Left ventricle myocardium inferior (tissue), 1 donor: ENCODE data around the gene TMEM150B. TPM values are rescaled to one million over a fixed set of nuclear protein-coding genes. Genes with fewer than 3 reads are reported as not detected.

ENCODE experiments used
- DNase-seq: peaks from one replicate; pipeline ENCODE4 v3.0.0-alpha.2; 2020
- H3K27ac ChIP-seq: fragments of 200-600 bp; replicated peaks from 2 replicates; pipeline ENCODE4 v1.8.0; 2021
- H3K27me3 ChIP-seq: fragments of 200-600 bp; 2 replicates; pipeline ENCODE4 v1.8.0; 2021; ENCODE audit warnings: low read depth
- H3K36me3 ChIP-seq: fragments of 200-600 bp; 2 replicates; pipeline ENCODE4 v1.8.0; 2021
- H3K4me1 ChIP-seq: fragments of 200-600 bp; 2 replicates; pipeline ENCODE4 v1.8.0; 2021
- H3K4me3 ChIP-seq: fragments of 200-600 bp; 2 replicates; pipeline ENCODE4 v1.8.0; 2021; ENCODE audit warnings: mild to moderate bottlenecking, moderate library complexity
- H3K9me3 ChIP-seq: fragments of 200-600 bp; replicated peaks from 2 replicates; pipeline ENCODE4 v1.8.0; 2021
- CTCF ChIP-seq: fragments of 200-600 bp; IDR thresholded peaks from 2 replicates; pipeline ENCODE4 v1.8.0; 2021; ENCODE audit warnings: antibody characterized with exemption, mild to moderate bottlenecking, borderline replicate concordance
- intact Hi-C: fragments of 100-400 bp; cut with micrococcal nuclease; formaldehyde crosslinking; loops from one replicate; pipeline ENCODE4 v1.11.0; 2022
- total RNA-seq: library from RNA; stranded (reverse); fragmentation: NEBNext Ultra II Directional; extraction: Animal tissue kit (Norgen Biotek cat#: 25700); gene quantifications from one replicate; pipeline ENCODE4 v1.2.1, GENCODE V29; 2021
- donor health status: DM: no; HTN: yes; CAD: no; lungs with severe emphysema.

Gene TMEM150B
- total RNA-seq, 1 donor from 2014 or later, result 2.0 TPM

GRCh38 chr19:55358943-55359908, 34.1 kb upstream of the TMEM150B start:
- H3K27ac ChIP-seq, result no peak overlapping the region
- no peak for TF ChIP-seq CTCF

GRCh38 chr19:55358493-55358892, 33.4 kb upstream of the TMEM150B start:
- no peaks in the 10 kb centered on the region for H3K36me3 ChIP-seq
- intact Hi-C loops, result no loop called here
- peaks cover 76% of the 10 kb centered on the region for H3K27me3 ChIP-seq
- H3K27ac ChIP-seq, result no peak overlapping the region
- TF ChIP-seq CTCF, result no peak
- no peak for DNase-seq
- H3K9me3 ChIP-seq, result no peaks in the 10 kb centered on the region
- H3K4me1 ChIP-seq, result peaks cover 14% of the 10 kb centered on the region
- no peak overlapping the region for H3K4me3 ChIP-seq

More at GRCh38 chr19:55358943-55359908, 34.1 kb upstream of the TMEM150B start:
- intact Hi-C loops, result no loop called here
- peaks cover 70% of the 10 kb centered on the region for H3K27me3 ChIP-seq
- H3K4me3 ChIP-seq, result no peak overlapping the region
- DNase-seq, result no peak
- peaks cover 6% of the 10 kb centered on the region for H3K4me1 ChIP-seq
- no peaks in the 10 kb centered on the region for H3K9me3 ChIP-seq
- no peaks in the 10 kb centered on the region for H3K36me3 ChIP-seq

DNA sequence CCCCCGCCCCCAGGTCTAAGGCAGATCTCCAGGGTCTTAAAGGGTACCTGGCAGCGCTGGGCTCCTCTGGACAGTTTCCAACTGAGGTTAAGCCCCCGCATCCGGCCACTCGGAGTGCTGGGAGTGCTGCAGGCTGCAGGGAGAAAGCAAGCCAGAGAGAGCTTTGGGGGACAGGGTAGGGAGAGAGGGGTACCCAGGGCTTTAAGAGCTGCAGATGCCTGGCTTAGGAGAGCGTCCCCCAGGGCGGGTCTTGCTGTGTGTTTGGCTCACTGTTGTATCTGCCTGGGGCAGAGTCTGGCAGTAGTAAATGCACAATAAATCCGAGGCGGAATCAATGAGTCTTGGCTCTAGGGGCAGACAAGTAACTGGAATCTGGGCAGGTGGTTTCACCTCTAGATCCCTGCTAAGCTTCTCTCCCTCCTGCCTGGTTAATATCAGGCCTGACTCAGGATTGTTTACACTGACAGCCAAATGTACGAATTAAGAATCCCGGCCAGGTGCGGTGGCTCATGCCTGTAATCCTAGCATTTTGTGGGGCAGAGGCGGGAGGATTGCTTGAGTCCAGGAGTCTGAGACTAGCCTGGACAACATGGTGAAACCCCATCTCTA, 30.2 kb upstream of the TMEM150B start:
- H3K9me3 ChIP-seq, result no peaks in the 10 kb centered on the region
- intact Hi-C loops, result no loop called here
- DNase-seq, result no peak
- TF ChIP-seq CTCF, result no peak
- H3K4me3 ChIP-seq, result no peak overlapping the region
- H3K27ac ChIP-seq, result no peak overlapping the region
- peaks cover 19% of the 10 kb centered on the region for H3K4me1 ChIP-seq
- H3K36me3 ChIP-seq, result no peaks in the 10 kb centered on the region
- peaks cover 92% of the 10 kb centered on the region for H3K27me3 ChIP-seq

DNA sequence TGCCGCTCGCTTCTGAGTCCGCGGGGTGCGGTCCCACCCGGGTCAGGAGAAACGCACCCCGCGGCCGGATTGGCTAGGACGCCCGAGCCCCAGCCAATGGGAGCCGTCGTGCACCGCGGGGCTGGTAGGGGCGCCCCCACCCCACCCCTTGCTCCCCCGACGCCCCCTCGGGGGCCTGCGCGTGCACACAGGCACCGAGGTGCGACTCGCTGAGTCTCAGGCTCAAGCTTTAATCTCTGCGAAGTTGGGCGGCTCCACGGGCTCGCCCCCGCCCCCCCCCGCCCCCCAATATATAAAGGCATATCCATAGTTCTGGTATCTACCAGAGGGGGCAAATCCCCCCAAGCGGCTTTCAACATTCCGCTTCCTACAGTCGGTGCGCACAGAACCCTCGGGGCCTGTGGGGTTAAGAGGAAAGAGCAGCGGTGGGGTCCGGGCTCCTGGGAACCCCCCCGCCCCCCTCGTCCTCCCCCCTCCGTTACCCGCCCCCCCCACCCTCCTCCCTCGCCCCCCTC, 29.6 kb upstream of the TMEM150B start, which contains the start of gene COX6B2:
COX6B2 (minus strand) TSS at position 22 of the 515 bp plus-strand sequence. CDS start 198 bp downstream, outside the sequence.
- DNase-seq, result no peak
- H3K27ac ChIP-seq, result no peak within 1 kb of the TSS
- TF ChIP-seq CTCF, result no peak
- no peaks in the 10 kb centered on the region for H3K36me3 ChIP-seq
- intact Hi-C loops, result no loop called here
- no peaks in the 10 kb centered on the region for H3K9me3 ChIP-seq
- peaks cover 19% of the 10 kb centered on the region for H3K4me1 ChIP-seq
- H3K27me3 ChIP-seq, result peaks cover 97% of the 10 kb centered on the region
- H3K4me3 ChIP-seq, result peak within 1 kb of the TSS; percentile 61

GRCh38 chr19:55353803-55354697, 28.9 kb upstream of the TMEM150B start:
- intact Hi-C loops, result no loop called here
- Histone ChIP-seq H3K4me3 (peak overlapping the region; percentile 61), H3K9me3 (no peaks in the 10 kb centered on the region), H3K36me3 (no peaks in the 10 kb centered on the region), H3K27me3 (peaks cover 91% of the 10 kb centered on the region), H3K4me1 (peaks cover 19% of the 10 kb centered on the region), H3K27ac (no peak overlapping the region)
- peak; percentile 65 for DNase-seq
- no peak for TF ChIP-seq CTCF
